Ovary (tissue), 3 donors: ENCODE data around the gene SOX10.

Experiments
- EP300 ChIP-seq: sonication (generic); formaldehyde crosslinking; IDR thresholded peaks from one replicate; pipeline ENCODE4 v1.6.1; 2017; ENCODE audit warnings: antibody characterized with exemption
- POLR2A ChIP-seq: fragments of 450-650 bp; IDR thresholded peaks from one replicate; pipeline ENCODE4 v1.6.1; 2017; ENCODE audit warnings: antibody characterized with exemption, mild to moderate bottlenecking, moderate library complexity
- TF ChIP-seq, protein P1 (sequence below), 3 donors: fragments of 450-650 bp in 2 of 3; fragments of 200-600 bp in 1 of 3; IDR thresholded peaks; one replicate each; pipeline versions ENCODE4 v1.5.1 to v1.8.0; 2016 to 2022; ENCODE audit warnings: antibody characterized with exemption in 3 of 3, mild to moderate bottlenecking in 1 of 3
- donor health status: DM: no; HTN: no; CAD: no.

GRCh38 chr22:38033522-38034277 lies 49.3 kb upstream of the SOX10 start:
- TF ChIP-seq POLR2A (no peak), EP300 (no peak)
- TF ChIP-seq, protein P1, sequence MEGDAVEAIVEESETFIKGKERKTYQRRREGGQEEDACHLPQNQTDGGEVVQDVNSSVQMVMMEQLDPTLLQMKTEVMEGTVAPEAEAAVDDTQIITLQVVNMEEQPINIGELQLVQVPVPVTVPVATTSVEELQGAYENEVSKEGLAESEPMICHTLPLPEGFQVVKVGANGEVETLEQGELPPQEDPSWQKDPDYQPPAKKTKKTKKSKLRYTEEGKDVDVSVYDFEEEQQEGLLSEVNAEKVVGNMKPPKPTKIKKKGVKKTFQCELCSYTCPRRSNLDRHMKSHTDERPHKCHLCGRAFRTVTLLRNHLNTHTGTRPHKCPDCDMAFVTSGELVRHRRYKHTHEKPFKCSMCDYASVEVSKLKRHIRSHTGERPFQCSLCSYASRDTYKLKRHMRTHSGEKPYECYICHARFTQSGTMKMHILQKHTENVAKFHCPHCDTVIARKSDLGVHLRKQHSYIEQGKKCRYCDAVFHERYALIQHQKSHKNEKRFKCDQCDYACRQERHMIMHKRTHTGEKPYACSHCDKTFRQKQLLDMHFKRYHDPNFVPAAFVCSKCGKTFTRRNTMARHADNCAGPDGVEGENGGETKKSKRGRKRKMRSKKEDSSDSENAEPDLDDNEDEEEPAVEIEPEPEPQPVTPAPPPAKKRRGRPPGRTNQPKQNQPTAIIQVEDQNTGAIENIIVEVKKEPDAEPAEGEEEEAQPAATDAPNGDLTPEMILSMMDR (IDR thresholded peaks at IDR 0.05): no peak
